ENCODE measurements around the gene CKAP2. TPM values are rescaled to one million over a fixed set of nuclear protein-coding genes. Genes with fewer than 3 reads are reported as not detected.
"Not testable (repeated sequence)": the region's sequence is repeated elsewhere in the genome, so short reads cannot be mapped to it uniquely, and the experiment has no call there.

The CKAP2 gene
- 43.7 and 60.0 TPM in 2 replicates for total RNA-seq (2014; rRNA removed; shearing (Covaris generic))
- 53.1 and 65.4 TPM in 2 replicates for polyA plus RNA-seq (2015; cell fraction: cytosol; rRNA removed)
- polyA plus RNA-seq (2015; cell fraction: nucleus; rRNA removed), result 95.9 and 101 TPM in 2 replicates

DNA sequence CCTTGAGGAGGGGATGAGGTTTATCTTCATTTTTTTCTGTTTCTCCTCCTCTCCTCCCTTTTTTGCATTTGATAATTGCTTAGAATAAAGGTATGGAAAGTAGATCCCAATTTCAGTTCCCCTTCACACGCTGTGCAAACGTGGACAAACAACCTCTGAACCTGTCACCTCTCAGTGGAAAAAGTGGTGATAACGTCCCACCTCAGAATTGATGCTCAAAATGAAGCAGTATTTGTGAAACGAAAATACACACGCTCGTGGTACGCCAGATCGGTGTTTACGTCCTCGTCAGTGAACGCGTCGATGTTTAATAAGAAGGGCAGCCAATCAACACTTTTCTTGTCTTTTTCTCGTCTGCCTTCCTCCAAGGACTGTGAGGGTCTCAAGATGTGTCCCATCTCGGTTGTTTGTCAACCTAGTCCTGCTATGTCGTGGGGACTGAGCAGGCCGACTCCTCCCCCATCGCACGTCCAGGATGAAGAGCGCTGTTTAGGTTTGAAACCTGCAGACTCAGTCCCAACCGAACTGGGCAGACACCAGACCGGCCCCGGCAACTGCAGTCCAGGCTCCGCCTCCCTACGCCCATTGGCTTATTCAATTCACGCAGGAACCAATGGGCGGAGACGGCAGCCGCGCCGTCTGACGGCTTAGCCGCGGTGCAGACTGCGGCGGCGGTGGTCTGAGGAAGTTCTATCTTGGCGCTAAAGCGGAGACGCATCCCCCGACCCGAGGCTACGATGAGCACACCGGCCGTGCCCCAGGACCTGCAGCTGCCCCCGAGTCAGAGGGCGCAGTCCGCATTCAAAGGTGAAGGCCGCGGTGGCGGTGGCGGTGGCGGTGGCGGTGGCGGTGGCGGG is at the start of gene CKAP2:
Gene CKAP2, plus strand, starts transcription at position 659 of the 857 bp plus-strand sequence. Its CDS starts 79 bp downstream, at position 738.
- peak; percentile 95 for DNase-seq (ENCODE audit: low read depth)

DNA sequence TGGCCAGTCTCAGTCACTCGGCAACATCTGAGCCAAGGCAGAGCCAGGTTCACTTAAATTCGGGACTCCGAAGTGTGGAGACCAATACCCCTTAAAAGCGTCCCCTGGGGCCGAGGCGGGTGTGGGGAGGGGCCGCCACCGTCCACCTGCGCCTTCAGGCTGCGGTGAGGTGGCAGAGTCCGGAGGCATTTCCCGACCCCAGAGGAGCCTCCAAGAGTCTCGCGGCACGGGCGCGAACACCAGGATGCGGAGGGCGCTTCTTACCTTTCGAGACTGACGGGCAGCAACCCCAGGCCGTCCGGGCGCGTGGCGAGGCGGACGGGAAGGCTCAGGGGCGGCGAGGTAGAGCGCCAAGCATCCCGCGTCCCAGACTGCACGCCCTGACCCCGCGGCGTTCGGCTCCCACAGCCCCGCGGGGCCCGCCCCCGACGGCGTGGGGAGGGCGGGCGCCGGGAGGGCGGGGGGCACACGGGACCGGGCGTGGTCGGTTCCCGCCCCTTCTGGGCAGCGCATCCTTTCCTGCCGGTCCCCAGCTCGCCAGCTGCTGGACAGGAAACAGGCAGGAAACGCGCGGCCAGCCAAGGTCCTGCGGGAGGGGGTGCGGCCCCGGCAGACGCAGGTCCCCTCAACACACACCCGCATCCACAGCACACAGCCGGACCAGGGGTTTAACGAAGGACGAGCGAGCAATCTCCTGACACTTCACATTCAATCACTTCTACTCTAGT is 49.3 kb upstream of the CKAP2 start, which contains the start of gene THSD1:
Gene THSD1, minus strand, starts transcription at position 406 of the 728 bp plus-strand sequence. CDS start 3,572 bp downstream, outside the sequence.
- peak; percentile 67 for DNase-seq (ENCODE audit: low read depth)

- no peak for DNase-seq (ENCODE audit: low read depth)
Measured at GRCh38 chr13:52406629-52407028, 48.6 kb upstream of the CKAP2 start.

GRCh38 chr13:52407436-52407835 is 47.8 kb upstream of the CKAP2 start:
- not testable (repeated sequence) for DNase-seq (ENCODE audit: low read depth)

- not testable (repeated sequence) for DNase-seq (ENCODE audit: low read depth)
Measured at GRCh38 chr13:52408071-52408658, 47.1 kb upstream of the CKAP2 start.

DNA sequence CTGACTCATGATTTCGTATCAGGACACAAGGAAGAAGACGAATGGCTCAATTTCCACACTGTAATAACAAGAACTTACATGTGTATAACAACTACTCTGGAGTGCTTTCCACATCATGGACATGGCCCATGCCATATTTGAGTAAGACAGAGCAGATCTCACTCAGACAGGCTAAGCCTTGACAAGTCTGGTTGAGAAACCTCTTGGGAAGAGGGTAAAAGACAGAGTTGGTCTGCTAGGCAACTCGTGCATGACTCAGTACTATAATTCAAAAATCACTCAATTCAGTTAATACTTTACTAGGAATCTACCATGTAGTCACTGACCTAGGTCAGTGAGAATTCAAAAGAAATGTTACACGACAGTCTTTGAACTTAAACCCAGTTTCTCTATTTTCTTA is 43.6 kb upstream of the CKAP2 start:
- peak; percentile 50 for DNase-seq (ENCODE audit: low read depth)

GRCh38 chr13:52412128-52412527 is 43.1 kb upstream of the CKAP2 start:
- DNase-seq (ENCODE audit: low read depth), result no peak

DNA sequence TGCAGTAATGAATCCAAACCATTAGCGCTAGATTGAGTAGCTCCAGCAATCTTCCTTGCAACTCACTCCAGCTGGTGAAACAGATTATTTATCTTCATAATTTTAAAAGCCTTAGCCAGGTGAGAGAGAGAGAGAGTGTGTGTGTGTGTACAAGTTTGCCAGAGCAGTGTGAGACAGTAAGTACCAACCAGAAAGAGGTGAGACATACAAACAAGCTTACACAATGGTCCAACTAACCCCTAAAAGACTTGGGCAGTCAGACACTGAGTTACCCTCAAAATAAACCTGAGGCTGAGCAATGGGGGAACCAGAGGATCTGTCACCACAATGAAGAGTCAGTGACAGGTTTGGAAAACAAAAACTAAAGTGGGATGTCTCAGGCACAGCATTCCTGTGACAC is 41.2 kb upstream of the CKAP2 start:
- DNase-seq (ENCODE audit: low read depth), result no peak

GRCh38 chr13:52414963-52415362 is 40.3 kb upstream of the CKAP2 start:
- peak; percentile 54 for DNase-seq (ENCODE audit: low read depth)

DNA sequence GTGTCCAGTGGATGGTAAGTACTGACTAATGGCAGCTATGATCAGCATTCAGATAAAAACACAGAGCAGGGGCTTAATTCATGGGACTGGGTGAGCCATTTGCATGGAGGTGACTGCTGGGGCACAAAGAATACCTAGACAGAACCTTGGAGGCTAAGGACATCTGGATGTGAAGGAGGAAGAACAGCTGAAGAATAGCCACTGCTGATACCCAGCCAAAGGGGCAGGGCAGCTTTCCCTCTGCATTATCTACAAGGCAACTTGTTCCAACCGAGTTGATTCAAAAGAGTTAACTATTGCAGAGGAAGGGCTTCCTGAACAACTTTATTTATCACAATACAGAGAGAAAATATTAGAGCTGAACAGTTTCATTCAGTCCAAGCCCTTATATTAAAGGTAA is 36.2 kb upstream of the CKAP2 start:
- DNase-seq (ENCODE audit: low read depth), result no peak

DNA sequence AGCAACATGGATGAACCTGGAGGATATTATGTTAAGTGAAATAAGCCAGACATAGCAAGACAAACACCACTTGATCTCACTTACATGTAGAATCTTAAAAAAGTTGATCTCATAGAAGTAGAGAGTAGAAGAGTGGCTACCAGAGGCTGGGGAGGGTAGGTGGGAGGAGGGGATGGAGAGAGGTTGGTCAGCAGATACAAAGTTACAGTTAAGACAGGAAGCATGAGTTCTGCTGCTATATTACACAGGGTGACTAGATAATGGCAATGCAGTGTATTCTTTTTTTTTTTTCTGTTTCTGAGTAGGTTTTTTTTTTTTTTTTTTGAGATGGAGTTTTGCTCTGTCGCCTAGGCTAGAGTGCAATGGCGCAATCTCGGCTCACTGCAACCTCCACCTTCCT is 34.1 kb upstream of the CKAP2 start:
- peak; percentile 9 for DNase-seq (ENCODE audit: low read depth)

DNA sequence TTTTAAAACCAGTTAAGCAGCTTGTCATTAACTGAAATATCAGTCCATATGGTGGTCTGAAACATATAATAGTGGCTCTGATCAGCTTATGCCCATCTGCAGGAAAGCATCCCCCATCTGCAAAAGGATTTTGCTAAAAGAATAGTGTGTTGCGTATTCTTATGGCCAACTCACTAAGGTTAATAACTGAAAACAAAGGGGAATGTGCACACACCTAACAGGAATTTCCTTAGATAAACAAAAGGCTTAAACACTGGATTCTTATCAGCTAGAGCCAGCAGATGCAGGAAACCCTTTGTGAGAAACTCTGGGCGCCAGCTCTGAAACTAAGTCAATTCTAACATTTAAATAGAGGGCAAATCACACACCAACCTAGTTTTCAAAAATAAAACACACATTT is 27.0 kb upstream of the CKAP2 start:
- peak; percentile 78 for DNase-seq (ENCODE audit: low read depth)

GRCh38 chr13:52432456-52432855 is 22.8 kb upstream of the CKAP2 start:
- DNase-seq (ENCODE audit: low read depth), result no peak

GRCh38 chr13:52446265-52446664 is 9.0 kb upstream of the CKAP2 start:
- no peak for DNase-seq (ENCODE audit: low read depth)

DNA sequence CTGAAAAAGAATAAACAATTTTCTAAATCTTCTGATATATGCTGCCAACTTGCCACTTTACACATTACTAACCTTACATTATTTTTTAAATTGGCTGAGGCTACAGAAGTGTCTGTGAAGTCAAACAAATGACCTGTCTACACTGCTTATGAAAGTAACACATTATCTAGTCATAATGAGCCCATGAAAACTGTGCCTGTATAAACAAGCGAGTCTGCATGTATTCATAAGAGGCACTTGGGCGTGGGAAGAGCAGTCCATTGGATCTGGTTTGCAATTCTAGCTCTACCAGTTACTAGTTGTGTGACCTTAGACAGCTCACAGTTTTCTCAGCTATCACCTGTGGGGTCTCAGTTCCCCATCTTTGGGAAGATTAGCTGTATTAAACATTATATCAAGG is 7.9 kb upstream of the CKAP2 start:
- DNase-seq (ENCODE audit: low read depth), result no peak

GRCh38 chr13:52447815-52448552 is 7.3 kb upstream of the CKAP2 start:
- no peak for DNase-seq (ENCODE audit: low read depth)

GRCh38 chr13:52449331-52450011 is 5.8 kb upstream of the CKAP2 start:
- no peak for DNase-seq (ENCODE audit: low read depth)

- peak; percentile 91 for DNase-seq (ENCODE audit: low read depth)
Measured at GRCh38 chr13:52450012-52450792, 5.1 kb upstream of the CKAP2 start, which contains the start of gene VPS36. Gene VPS36 (minus strand): TSS chr13:52450634. CDS start chr13:52450594, 40 bp downstream.

- no peak for DNase-seq (ENCODE audit: low read depth)
Measured at GRCh38 chr13:52450793-52451116, 4.5 kb upstream of the CKAP2 start.

Measured in HT1080 (cell line).